HG03439 (cell line): ENCODE data around the gene RPS2.
"Not testable (repeated sequence)": the region's sequence is repeated elsewhere in the genome, so short reads cannot be mapped to it uniquely, and the experiment has no call there.

Experiments
- ATAC-seq: cut with Tn5 transposase; IDR thresholded peaks from one replicate; pipeline ENCODE4 v1.9.1; 2021; ENCODE audit warnings: mild to moderate bottlenecking, moderate library complexity; ENCODE audit not compliant: unreplicated experiment

The RPS2 gene

GRCh38 chr16:1942810-1943726, 21.6 kb downstream of the RPS2 start, which contains the start of gene MSRB1:
Gene MSRB1, minus strand, starts transcription at chr16:1943199. Its CDS starts 43 bp downstream, at chr16:1943156.
- peak; percentile 83 for ATAC-seq

GRCh38 chr16:1942047-1942809, 22.4 kb downstream of the RPS2 start:
- ATAC-seq: no peak

GRCh38 chr16:1941162-1942046, 23.2 kb downstream of the RPS2 start:
- ATAC-seq: no peak

GRCh38 chr16:1940273-1941161, 24.1 kb downstream of the RPS2 start:
- no peak for ATAC-seq

- not testable (repeated sequence) for ATAC-seq
Measured at GRCh38 chr16:1939833-1940232, 24.8 kb downstream of the RPS2 start.

- no peak for ATAC-seq
Measured at GRCh38 chr16:1938910-1939309, 25.7 kb downstream of the RPS2 start.

- no peak for ATAC-seq
Measured at GRCh38 chr16:1938316-1938715, 26.3 kb downstream of the RPS2 start.

GRCh38 chr16:1936945-1937479, 27.6 kb downstream of the RPS2 start:
- no peak for ATAC-seq

- no peak for ATAC-seq
Measured at GRCh38 chr16:1933097-1933661, 31.4 kb downstream of the RPS2 start.

- ATAC-seq: no peak
Measured at GRCh38 chr16:1932050-1933028, 32.3 kb downstream of the RPS2 start.

GRCh38 chr16:1930338-1930720, 34.3 kb downstream of the RPS2 start:
- ATAC-seq: no peak

- ATAC-seq: peak; percentile 76
Measured at GRCh38 chr16:1929578-1930337, 34.9 kb downstream of the RPS2 start.

GRCh38 chr16:1929105-1929504, 35.5 kb downstream of the RPS2 start:
- no peak for ATAC-seq

- ATAC-seq: no peak
Measured at GRCh38 chr16:1926271-1926670, 38.4 kb downstream of the RPS2 start.

- no peak for ATAC-seq
Measured at GRCh38 chr16:1924095-1924494, 40.5 kb downstream of the RPS2 start.

- ATAC-seq: no peak
Measured at GRCh38 chr16:1923299-1924034, 41.2 kb downstream of the RPS2 start.

GRCh38 chr16:1922357-1922756, 42.3 kb downstream of the RPS2 start:
- ATAC-seq: no peak
